HUDEP-2 (cell line): ENCODE results near the gene JAK2.
A peak's percentile ranks its signal among the peaks of the same experiment; 100 is the strongest.
"Not testable (repeated sequence)": the region's sequence is repeated elsewhere in the genome, so short reads cannot be mapped to it uniquely, and the experiment has no call there.

ENCODE experiments used
- DNase-seq, 76 experiments: peaks; one replicate each; lab custom pipeline; 2025; ENCODE audit not compliant: unreplicated experiment in 76 of 76; lab: John Stamatoyannopoulos, UW

JAK2 gene

DNA sequence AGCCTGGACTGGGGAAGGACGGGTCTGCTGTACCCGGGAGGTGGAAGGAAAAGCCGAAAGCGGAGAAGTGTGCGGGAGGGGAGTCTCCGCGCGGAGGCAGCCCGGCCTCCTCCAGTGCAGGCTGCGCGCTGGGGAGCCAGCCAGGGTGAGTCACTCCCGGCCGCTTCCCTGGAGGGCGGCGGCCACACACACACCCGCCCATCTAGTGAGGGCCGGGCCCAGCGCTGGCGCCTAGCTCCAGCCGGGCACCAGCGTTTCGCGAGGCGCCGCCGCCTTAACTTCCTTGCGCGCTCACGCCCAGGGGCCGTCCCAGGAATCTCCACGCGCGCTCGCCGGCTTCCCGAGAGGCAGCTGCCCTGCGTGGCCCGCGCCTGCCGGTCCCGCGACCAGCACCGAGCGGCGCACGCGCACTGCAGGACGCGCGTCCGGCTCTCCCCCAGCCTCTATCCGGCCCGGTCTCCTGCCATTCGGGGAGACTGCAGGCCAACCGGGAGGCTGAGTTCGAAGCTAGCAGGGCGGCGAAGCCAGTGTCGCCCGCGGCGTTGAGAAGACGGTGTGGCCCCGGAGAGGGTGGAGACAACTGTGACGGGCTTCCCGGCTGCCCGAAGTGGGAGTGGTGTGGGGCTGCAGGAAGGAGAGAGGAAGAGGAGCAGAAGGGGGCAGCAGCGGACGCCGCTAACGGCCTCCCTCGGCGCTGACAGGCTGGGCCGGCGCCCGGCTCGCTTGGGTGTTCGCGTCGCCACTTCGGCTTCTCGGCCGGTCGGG is at the start of gene JAK2:
TSS of gene JAK2 (plus strand) at position 652 of the 765 bp plus-strand sequence. CDS start 36,716 bp downstream, outside the sequence.
- peak in 75 of 76 experiments; percentile 56 to 92 (median 85) for DNase-seq

DNA sequence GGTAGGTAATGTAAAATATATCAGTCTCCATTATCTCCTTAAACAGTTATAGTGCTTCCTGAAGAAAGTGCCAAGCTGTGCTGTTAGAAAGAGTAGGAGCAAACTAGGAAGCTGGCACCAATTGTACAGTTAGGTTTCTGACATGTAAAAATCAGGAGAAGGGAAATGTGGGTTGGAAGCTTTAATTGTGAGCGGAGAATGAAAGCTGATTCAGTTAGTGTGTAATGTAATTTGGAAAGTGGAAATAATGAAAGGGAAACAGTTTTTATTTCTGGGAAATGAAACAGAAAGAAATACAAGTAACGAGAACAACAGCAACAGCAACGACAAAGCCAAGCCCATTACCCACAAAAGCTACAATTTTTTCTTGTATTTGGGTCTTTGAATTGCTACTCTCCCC is 48.8 kb upstream of the JAK2 start:
- DNase-seq, result no peak

DNA sequence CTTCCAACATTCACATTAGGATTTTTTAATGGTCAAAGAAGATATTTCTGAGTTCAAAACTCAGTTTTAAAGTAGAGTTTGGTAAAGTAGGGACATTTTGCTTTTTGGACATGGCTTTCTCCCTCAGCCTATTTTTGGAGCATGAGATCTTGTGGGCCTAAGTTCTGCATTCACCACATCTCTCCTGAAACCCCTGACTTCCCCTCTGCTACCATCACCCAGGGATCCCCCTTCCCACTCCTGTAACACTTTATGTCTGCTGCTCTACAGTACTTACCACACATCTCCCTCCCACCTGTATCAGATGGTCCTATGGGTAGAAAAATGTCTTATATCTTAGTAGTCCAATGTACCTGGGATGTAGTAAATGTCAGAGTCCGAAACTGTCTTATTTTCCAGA is 48.2 kb upstream of the JAK2 start:
- DNase-seq, result no peak

DNA sequence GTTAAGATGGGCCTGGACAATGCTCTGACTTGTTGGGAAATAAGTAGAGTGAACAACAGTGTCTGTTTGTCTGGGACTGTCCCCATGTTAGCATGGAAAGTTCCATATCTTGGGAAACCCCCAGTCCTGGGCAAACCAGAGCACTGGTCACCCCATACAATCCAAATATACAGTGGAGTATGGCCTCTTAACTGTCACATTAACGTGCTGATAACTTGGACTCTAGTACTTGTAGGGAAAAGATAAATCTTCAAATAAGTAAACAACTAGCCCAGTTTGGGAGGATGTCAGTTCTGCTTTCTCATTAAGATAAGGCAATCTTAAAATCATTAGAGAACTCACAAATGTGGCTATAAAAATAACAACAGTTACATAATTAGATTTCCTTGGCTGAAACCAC is 47.6 kb upstream of the JAK2 start:
- no peak for DNase-seq

DNA sequence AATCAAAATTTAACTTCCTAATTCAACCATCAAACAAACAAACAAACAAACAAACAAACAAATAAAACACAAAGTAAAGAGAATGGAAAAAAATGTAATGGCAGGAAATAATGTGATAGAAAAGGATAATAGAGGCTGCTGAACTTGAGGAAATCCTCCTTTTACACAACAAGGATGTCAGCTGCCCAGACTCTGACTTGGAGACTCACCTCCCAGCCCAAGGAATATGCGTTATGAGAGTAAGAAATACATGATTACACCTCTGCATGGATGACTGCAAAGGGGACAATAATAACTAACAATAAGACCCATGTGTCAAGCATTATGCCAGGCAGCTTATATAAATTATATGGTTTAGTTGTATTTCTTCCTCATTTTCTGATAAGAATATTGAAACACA is 46.6 kb upstream of the JAK2 start:
- no peak for DNase-seq

DNA sequence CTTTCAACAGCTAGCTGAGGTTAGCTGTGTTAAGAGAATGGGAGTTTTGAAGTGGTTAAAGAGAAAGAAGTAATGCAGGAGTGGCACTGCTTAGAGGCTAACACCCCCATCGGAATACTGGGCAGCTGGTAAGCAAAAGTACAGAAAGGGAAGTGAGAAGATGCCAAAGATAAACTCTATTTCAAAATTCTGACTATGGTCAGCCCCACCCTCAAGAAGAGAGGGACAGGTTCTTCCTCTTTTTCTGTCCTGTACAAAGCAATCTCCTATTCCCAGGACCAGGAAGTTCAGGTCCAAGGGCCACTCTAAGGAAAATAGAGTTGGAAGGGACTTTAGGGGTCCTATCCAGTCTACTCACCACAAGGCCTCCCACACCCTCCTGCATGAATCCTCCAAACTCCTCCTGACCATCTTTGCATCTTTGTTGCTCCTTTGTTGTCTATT is 45.9 kb upstream of the JAK2 start:
- DNase-seq, result peak in 5 of 76 experiments; percentile 5 to 29 (median 19)

DNA sequence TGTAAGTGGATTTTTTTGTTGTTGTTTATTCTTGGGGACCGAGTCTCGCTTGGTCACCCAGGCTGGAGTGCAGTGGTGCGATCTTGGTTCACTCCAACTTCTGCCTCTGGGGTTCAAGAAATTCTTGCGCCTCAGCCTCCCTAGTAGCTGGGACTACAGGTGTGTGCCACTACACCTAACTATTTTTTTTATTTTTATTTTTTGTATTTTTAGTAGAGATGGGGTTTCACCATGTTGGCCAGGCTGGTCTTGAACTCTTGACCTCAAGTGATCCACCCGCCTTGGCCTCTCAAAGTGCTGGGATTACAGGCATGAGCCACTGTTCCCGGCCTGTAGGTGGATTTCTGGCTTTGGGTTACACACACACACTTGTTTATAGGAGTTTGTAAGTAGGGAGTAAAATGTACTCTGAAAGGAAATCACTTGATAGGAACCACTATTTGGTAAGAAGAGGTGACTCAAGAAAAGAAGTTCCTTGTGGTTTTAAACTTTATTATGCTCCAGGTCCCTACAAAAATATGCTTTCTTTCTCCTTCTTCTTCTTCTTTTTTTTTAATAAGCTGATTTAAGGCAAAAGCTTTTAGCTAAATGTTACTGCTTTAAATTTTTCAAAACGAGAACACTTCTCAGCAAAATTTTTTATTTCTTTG is 42.9 kb upstream of the JAK2 start:
- not testable (repeated sequence) for DNase-seq

DNA sequence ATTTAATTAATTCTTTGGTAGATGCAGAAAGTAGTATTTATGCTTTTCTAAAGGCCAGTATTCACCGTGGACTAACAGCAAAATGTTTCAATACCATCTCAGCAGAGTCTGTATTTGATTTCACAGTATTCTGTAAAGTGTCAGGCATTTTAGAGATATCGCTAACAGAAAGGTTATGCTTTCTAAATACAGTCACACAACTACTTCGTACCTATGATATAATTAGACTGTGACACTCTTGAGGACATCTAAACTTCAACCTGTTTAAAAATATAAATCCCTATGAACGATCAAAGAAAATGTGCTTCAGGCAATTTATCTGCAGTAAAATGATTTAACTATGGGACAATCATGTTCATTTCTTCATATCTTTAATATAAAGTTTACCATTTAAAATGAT is 41.7 kb upstream of the JAK2 start:
- no peak for DNase-seq

DNA sequence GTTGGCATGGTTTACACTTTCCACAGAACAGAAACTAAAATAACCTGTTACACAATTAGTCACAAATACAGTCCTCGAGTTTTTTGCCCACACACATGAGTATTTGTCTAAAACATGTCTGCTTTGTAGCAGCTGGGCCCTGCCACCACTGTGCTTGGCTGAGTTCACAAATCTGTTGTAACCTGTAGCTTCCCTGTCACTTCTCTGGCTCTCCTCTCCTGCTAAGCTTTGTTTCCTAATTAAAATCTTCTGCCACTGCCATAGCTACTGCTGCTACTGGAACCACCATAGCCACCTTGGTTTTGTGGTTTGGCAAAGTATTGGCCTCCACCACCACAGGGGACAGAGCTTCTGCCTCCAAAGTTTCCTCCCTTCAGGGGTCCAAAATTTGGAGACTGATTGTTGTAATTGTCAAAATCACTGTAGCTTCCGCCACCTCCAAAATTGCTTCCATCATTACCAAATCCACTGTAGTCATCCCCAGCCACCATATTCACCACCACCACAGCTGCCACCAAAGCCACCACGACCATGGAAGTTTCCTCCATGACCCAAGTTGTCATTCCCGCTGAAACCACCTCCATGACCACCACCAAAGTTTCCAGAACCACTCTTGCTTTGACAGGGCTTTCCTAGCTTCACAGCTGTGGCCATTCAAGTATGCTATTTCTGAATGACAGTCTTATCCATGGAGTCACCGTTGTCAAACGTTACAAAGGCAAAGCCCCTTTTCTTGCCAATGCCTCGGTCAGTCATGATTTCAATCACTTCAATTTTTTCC is 40.5 kb upstream of the JAK2 start:
- not testable (repeated sequence) for DNase-seq

DNA sequence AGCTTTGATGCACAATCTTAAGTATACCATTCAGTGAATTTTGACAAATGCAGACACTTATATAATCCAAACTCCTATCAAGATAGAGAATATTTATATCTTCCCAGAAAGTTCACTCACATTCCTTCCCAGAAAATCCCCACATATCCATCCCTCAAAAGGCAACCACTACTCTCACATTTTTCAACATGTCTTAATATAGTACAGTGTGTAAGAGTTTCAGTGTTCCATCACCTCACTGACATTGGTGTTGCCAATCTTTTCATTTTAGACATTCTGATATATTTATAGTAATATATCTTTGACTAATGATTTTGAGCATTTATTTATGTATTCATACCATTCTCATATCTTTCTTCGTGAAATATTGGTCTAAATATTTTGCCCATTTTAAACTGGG is 38.1 kb upstream of the JAK2 start:
- no peak for DNase-seq

DNA sequence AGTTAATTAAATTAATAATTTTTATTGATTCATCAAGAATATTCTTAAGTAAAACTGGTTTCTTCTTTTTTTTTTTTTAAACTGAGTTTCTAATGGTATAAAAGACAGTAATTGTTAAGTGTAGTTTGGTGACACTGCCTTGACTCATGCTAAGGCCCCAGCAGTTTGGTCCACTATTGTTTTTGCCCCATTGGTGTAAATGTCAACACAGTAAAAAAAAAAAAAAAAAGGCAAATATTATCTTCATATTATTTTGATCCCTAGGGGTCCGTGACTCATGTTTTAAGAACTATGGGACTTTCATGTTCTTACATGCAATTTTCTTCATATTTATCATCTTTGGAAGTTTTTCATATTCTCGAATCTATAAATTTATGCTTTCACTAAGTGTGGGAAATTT is 29.2 kb upstream of the JAK2 start:
- no peak for DNase-seq

DNA sequence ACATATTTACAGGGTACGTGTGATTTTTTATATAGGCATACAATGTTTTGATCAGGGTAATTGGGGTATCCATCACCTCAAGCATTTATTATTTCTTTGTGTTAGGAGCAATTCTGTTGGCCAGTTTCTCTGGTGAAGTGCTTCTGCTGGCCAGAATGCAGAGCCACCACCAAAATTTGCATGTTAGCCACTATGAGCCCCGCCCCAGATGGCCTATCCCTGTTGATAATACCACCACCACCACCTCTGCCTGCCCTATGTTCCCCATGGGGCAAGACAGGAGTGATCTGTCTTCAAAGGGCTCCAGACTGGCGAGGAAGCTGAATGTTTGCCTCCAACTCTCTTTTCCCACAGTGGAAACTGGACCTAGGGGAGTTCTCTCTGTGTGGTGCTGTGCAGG is 26.0 kb upstream of the JAK2 start:
- peak in 17 of 76 experiments; percentile 3 to 21 (median 10) for DNase-seq

DNA sequence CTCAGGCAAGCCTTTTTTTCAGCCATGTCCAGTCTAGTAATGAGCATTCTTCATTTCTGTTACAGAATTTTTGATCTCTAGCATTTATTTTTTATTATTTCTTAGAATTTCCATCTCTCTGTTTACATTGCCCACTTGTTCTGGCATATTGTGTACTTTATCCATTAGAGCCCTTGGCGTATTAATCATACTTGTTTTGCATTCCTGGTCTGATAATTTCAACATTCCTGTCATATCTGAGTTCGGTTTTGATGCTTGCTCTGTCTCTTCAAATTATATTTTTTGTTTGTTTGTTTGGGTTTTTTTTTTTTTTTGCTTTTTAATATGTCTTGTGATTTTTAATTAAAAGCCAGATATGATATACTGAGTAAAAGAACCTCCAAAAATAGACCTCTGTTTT is 23.0 kb upstream of the JAK2 start:
- DNase-seq, result no peak

DNA sequence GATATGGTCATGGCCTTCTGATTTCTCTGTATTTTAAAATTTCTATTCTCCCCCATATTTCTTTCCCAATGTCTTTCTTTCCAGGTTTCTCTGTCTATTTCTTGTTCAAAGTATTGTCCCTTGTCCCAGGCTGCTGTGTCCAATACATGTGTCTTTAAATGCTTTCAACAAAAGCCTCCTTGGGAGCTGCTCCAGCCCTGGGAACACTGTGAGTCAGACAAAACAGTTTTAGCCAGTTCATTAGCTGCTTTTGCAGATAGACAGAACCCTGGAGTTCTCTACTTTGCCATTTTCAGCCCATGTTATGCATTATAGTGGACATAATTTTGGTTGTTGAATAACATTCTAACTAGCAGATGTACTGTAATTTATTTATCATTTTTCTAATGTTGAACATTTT is 20.5 kb upstream of the JAK2 start:
- no peak for DNase-seq

DNA sequence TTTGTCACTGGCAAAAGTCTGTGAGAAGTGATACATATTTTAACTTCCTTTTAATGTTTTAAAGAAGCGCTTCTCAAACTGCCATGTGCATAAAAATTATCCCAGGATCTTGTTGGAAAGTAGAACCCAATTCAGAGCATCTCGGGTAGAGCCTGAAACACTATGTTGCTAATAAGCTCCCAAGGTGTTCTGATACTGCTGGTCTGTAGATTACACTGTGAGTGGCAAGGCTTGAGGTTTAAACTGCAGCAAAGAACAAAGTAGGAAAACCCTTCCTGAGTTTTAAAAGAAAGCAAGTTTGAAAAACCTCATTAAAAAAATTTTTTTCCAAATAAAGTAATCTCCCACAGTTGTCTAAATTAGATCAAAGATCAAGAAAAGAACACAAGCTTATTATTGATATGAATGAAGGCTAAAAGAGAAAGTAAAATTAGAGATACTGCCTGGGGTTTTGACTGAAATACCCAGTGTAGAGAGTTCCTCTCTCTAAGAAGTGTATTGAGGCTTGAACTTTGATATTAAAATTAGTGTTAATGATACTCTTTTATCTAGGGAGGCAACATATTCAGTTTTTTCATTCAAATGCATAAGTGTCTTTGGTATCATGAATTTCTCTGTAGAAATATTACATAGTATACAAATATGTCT is 19.8 kb upstream of the JAK2 start:
- no peak for DNase-seq

DNA sequence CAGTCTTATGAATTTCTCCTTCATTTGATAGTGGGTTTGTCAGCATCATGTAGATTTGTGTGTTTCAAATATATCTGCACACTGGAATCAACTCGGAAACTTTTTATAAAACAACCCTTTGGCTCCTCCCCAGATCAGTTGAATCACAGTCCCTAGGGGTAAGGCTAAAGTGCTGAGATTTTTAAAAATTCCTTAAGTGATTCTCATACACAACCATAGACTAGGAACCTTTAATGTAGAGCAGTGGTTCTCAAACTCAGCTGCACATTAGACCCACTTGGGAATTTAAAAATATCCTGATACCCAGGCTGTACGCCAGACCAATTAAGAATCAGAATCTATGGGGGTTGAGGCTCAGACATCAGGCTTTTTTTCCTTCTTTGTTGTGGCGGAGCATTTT is 17.5 kb upstream of the JAK2 start:
- no peak for DNase-seq

DNA sequence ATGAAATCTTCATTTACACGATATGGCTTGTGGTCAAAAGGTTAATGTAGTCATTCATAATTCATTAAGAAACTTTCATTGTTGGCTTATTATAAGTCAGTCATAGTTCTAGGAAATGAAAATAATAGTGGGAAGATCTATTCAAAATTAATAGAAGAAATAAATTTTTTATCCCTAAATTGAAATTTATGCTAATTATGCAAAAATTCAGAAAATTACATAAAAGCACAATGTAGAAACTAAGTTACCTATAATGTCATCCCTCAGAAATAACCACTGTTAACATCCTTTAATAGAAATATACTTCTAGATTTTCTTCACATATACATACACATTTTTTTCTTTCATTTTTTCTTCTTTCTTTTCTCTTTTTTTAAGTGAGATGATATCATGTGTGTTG is 15.9 kb upstream of the JAK2 start:
- DNase-seq, result no peak

DNA sequence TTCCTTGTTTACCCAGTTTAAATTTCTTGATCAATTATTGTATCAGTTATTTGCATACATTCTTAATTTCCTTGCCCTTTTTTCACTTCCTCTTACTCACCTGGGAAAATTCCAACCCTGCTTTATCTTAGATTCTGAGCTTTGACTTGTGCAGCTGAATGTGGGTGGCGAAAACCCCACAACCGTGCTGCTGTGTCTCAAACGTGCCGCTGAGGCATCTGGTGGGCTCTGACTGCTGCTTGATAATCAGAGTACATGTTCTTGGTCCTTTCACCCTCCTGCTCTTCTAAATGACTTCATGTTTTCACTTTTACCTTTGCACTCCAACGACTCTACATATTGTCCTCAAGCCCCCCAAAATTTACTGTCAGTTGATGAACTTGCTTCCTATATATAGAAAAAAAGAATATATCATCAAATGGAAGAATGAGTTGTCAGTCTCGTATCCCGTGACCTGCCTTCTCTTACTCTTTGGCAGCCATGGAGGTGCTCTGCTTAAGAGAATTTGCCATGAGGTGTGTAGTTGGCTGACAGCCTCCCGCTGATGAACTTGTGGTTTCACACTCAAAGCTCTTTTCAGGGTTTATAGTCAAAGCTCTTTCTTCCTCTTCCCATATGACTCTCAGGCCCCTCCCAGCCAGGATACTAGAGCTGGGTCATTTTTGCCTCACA is 14.0 kb upstream of the JAK2 start:
- DNase-seq, result no peak

DNA sequence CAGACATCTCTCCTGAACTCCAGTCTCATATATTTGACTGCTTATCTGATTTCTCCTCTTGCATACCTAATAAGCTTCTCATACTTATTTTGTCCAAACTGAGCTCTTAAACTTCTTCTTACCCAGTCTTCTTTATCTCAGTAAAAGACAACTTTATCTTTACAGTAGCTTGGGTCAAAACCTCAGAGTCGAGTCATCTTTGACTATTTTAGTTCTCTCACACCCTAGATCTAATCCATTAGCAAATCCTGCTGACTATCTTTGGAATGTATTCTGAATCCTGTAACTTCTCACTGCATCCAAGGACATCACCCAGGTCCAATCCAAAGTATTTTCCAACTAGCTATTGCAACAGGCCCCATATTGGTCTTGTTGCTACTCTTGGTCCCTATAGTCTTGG is 11.8 kb upstream of the JAK2 start:
- no peak for DNase-seq

DNA sequence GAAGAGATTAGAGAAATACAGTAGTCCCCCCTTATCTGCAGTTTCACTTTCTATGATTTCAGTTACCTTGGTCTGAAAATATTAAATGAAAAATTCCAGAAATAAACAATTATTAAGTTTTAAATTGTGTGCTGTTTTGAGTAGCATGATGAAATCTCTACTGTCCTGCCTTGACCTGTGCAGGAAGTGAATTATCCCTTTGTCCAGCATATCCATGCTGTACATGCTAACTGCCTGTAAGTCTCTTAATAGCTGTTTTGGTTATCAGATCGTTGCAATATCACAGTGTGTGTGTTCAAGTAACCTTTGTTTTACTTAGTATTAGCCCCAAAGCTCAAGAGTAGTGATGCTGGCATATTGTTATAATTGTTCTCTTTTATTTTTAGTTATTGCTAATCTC is 11.2 kb upstream of the JAK2 start:
- DNase-seq, result no peak

DNA sequence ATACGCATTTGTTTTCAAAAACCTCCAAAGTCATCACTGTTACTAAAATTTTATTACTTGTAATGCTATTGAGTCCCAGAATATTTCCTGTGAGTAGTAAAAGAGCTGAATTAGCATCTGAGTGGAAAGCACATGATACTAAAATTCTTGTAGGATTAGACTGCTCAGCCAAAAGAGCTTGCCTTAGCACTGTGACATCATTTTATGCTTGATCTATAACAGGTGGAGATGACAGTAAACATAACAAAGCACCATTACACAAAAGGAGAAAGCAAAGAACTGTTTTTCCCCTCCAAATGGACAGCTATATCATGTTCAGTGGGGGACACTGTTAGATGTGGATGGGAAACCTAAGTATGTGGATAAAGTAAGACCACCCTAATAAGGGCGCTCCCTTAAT is 5.8 kb upstream of the JAK2 start:
- DNase-seq, result no peak
